IPS-18a (cell line): Measurements from ENCODE around the gene SLC25A44.

Source experiments
- H3K27ac ChIP-seq: one replicate; pipeline ENCODE4 v1.5.1; 2013; ENCODE audit warnings: low read length
- H3K27me3 ChIP-seq: one replicate; pipeline ENCODE4 v1.6.1; 2013; ENCODE audit warnings: mild to moderate bottlenecking, low read length; ENCODE audit not compliant: control insufficient read depth, insufficient read depth
- H3K36me3 ChIP-seq: one replicate; pipeline ENCODE4 v1.6.1; 2013; ENCODE audit warnings: low read depth, low read length; ENCODE audit not compliant: control insufficient read depth
- H3K4me1 ChIP-seq: one replicate; pipeline ENCODE4 v1.6.1; 2013; ENCODE audit warnings: low read depth, low read length; ENCODE audit not compliant: control insufficient read depth
- H3K4me3 ChIP-seq: one replicate; pipeline ENCODE4 v1.5.1; 2013; ENCODE audit warnings: low read length
- H3K9ac ChIP-seq: one replicate; pipeline ENCODE4 v1.6.1; 2013; ENCODE audit warnings: mild to moderate bottlenecking, low read length, moderate library complexity
- H3K9me3 ChIP-seq: one replicate; pipeline ENCODE4 v1.6.1; 2013; ENCODE audit warnings: low read depth, low read length; ENCODE audit not compliant: control insufficient read depth

The SLC25A44 gene

DNA sequence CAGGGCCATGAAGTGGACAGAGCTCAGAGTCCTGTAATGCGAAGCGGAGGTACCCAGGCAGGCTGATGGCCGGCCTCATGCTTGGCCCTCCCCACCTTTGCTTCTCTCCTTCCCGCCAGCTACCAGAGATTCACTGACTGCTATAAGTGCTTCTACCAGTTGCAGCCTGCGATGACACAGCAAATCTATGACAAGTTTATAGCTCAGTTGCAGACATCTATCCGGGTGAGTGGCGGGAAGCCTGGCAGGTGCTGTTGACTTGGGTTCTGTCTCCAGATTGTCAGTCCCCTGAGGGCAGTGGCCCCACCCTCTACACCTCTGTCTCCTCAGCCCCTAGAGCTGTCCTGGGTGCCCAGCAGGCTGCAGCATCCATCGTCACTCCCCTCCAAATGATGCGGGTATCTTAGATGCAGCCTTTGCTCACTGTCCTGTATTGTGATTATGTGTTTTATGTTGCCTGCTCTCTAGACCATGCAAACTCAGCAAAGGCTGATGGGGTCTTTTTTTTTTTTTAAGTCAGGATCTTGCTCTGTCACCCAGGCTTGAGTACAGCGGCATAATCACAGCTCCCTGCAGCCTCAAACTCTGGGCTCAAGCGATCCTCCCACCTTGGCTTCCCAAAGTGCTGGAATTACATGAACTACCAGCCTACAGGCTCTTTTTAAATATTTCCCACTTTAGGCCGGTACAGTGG is 38.4 kb downstream of the SLC25A44 start:
- Histone ChIP-seq H3K9me3 (no peaks in the 10 kb centered on the region), H3K4me3 (no peak overlapping the region), H3K36me3 (peaks cover 34% of the 10 kb centered on the region), H3K27me3 (no peaks in the 10 kb centered on the region), H3K4me1 (no peaks in the 10 kb centered on the region), H3K27ac (no peak overlapping the region), H3K9ac (no peak overlapping the region)

DNA sequence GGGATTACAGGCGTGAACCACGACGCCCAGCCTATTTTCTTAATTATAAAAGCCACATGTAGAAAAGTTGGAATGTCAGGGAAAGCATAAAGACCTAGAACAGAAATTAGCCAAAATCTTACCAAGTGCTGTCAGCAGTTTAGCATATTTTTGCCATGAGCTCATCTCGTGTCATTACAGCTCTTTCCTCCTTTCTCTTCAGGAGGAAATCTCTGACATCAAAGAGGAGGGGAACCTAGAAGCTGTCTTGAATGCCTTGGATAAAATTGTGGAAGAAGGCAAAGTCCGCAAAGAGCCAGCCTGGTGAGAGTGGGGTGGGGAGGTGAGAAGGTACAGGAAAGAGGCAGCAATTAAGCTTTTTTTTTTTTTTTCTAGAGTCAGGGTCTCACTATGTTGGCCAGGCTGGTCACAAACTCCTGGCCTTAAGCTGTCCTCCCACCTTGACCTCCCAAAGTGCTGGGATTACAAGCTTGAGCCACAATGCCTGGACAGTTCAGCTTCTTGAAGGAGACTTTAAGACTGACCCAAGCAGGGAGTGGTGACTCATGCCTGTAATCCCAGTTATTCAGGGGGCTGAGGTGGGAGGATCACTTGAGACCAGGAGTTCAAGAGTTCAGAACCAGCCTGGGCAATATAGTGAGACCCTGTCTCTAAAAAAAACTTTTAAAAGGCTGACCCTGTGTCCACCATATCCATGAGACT is 39.7 kb downstream of the SLC25A44 start:
- Histone ChIP-seq H3K27me3 (no peaks in the 10 kb centered on the region), H3K36me3 (peaks cover 40% of the 10 kb centered on the region)

GRCh38 chr1:156236164-156236563 is 42.3 kb downstream of the SLC25A44 start:
- Histone ChIP-seq H3K36me3 (peaks cover 45% of the 10 kb centered on the region), H3K4me3 (no peak overlapping the region), H3K9me3 (no peaks in the 10 kb centered on the region), H3K27me3 (no peaks in the 10 kb centered on the region), H3K9ac (no peak overlapping the region), H3K4me1 (no peaks in the 10 kb centered on the region), H3K27ac (no peak overlapping the region)

More for the DNA sequence above, 39.7 kb downstream of the SLC25A44 start:
- H3K27ac ChIP-seq: no peak overlapping the region
- H3K9me3 ChIP-seq: no peaks in the 10 kb centered on the region
- no peaks in the 10 kb centered on the region for H3K4me1 ChIP-seq
- no peak overlapping the region for H3K9ac ChIP-seq
- H3K4me3 ChIP-seq: no peak overlapping the region

DNA sequence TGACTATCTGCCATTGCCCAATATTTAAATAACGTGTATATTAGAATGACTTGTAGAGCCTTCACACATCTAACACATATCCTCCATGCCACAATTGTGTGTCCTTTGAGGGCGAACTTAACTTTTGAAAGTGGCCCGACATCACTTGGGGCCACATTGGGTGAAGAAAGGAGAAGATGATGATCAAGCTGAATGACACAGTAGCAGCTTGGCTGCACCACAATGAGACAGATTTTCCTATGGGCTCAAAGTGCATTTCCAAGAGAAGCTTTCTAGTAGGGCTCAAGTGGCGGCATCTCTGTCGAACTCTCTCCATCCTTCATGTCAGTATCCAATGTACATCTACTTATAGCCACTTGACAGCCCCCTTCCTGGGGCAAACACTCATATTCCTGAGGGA is 44.3 kb downstream of the SLC25A44 start:
- Histone ChIP-seq H3K36me3 (peaks cover 43% of the 10 kb centered on the region), H3K4me1 (no peaks in the 10 kb centered on the region), H3K9ac (no peak overlapping the region), H3K27me3 (no peaks in the 10 kb centered on the region), H3K4me3 (no peak overlapping the region), H3K27ac (no peak overlapping the region), H3K9me3 (no peaks in the 10 kb centered on the region)

DNA sequence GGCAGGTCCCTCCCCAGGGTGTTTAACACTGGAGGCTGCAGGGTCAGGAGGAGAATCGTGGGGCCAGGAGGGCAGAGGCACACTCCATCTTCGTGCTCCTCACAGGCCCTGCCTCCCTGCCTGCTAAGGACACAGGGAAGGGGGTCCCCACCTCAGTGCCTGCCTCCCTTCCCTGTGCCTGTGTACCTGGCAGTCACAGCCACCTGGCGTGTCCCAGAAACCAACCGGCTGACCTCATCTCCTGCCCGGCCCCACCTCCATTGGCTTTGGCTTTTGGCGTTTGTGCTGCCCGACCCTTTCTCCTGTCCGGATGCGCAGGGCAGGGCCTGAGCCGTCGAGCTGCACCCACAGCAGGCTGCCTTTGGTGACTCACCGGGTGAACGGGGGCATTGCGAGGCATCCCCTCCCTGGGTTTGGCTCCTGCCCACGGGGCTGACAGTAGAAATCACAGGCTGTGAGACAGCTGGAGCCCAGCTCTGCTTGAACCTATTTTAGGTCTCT is 47.5 kb downstream of the SLC25A44 start:
- peaks cover 25% of the 10 kb centered on the region for H3K36me3 ChIP-seq
- no peak overlapping the region for H3K27ac ChIP-seq
- no peak overlapping the region for H3K9ac ChIP-seq
- H3K9me3 ChIP-seq: no peaks in the 10 kb centered on the region
- H3K4me1 ChIP-seq: no peaks in the 10 kb centered on the region
- H3K4me3 ChIP-seq: no peak overlapping the region
- no peaks in the 10 kb centered on the region for H3K27me3 ChIP-seq

DNA sequence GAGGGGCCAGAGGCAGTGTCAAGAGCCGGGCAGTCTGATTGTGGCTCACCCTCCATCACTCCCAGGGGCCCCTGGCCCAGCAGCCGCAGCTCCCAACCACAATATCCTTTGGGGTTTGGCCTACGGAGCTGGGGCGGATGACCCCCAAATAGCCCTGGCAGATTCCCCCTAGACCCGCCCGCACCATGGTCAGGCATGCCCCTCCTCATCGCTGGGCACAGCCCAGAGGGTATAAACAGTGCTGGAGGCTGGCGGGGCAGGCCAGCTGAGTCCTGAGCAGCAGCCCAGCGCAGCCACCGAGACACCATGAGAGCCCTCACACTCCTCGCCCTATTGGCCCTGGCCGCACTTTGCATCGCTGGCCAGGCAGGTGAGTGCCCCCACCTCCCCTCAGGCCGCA is 48.0 kb downstream of the SLC25A44 start, which contains the start of gene BGLAP:
Gene BGLAP, plus strand, starts transcription at position 259 of the 400 bp plus-strand sequence. Its CDS starts 48 bp downstream, at position 307.
- Histone ChIP-seq H3K4me1 (no peaks in the 10 kb centered on the region), H3K27me3 (no peaks in the 10 kb centered on the region), H3K27ac (no peak within 1 kb of the TSS), H3K9me3 (no peaks in the 10 kb centered on the region), H3K4me3 (no peak within 1 kb of the TSS), H3K9ac (no peak within 1 kb of the TSS), H3K36me3 (peaks cover 20% of the 10 kb centered on the region)

- Histone ChIP-seq H3K9me3 (no peaks in the 10 kb centered on the region), H3K27me3 (no peaks in the 10 kb centered on the region), H3K4me1 (no peaks in the 10 kb centered on the region), H3K9ac (no peak overlapping the region), H3K4me3 (no peak overlapping the region), H3K27ac (no peak overlapping the region), H3K36me3 (peaks cover 14% of the 10 kb centered on the region)
Observed at GRCh38 chr1:156242738-156243137, 48.8 kb downstream of the SLC25A44 start.

GRCh38 chr1:156244126-156244525 is 50.2 kb downstream of the SLC25A44 start:
- Histone ChIP-seq H3K4me1 (peaks cover 3% of the 10 kb centered on the region), H3K27me3 (no peaks in the 10 kb centered on the region), H3K4me3 (no peak overlapping the region), H3K36me3 (peaks cover 10% of the 10 kb centered on the region), H3K9me3 (no peaks in the 10 kb centered on the region), H3K9ac (no peak overlapping the region), H3K27ac (no peak overlapping the region)

DNA sequence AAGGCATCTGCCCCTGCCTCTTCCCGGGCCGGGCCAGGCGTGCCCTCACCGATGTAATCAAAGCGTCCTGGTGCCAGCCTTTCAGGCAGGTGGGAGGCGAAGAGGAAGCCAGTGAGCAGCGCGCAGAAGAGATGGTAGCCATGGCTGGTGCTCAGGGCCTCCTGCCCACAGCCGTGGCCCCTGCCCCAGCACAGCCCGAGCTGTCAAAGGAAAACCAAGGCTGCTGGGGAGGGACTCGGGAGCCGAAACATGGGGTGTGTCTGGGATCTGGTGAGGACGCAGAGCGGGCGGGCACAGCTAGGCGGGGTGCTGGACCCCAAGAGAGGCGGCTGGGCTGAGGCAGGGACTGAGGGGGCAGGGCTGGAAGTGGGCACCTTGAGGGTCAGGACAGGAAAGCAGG is 50.8 kb downstream of the SLC25A44 start:
- no peaks in the 10 kb centered on the region for H3K27me3 ChIP-seq
- H3K4me3 ChIP-seq: no peak overlapping the region
- H3K9me3 ChIP-seq: no peaks in the 10 kb centered on the region
- H3K9ac ChIP-seq: no peak overlapping the region
- peaks cover 3% of the 10 kb centered on the region for H3K4me1 ChIP-seq
- H3K27ac ChIP-seq: no peak overlapping the region
- peaks cover 13% of the 10 kb centered on the region for H3K36me3 ChIP-seq

DNA sequence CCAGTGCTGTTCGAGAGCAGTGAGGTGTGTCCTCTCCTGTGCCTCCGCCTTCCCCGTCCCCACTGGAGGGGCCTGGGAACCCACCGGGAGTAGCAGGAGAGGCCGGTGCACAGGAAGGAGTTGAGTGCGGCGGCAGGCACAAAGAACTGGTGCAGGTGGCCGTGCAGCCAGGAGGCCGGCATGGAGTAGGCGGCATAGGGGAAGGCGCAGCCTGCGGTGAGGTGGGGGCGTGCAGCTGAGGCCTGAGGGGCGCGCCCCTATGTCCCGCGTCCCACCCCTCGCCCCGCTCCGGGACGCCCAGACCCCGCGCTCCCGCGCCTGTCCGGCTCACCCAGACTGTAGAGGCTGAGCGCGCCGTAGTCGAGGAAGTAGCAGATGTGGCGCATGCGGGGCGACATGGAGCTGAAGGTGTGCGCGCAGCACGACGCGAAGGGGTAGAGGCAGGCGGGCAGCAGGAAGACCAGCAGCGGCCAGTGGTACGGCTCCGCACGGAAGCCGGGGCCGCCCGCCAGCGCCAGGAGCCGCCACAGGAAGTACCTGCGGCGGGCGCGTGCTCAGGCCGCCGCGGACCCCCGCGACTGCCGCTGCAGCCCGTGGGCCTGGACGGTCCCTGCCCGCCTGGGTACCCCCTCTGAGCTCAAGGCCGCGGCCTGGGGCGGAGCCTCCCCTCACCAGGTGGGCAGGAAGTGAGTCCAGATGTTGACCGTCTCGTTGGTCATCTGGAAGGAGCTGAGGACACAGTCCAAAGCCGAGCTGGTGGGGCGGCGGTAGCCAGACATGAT is 51.7 kb downstream of the SLC25A44 start:
- Histone ChIP-seq H3K4me1 (peaks cover 3% of the 10 kb centered on the region), H3K9ac (no peak overlapping the region), H3K36me3 (peaks cover 20% of the 10 kb centered on the region), H3K4me3 (no peak overlapping the region), H3K9me3 (no peaks in the 10 kb centered on the region), H3K27me3 (no peaks in the 10 kb centered on the region), H3K27ac (no peak overlapping the region)

DNA sequence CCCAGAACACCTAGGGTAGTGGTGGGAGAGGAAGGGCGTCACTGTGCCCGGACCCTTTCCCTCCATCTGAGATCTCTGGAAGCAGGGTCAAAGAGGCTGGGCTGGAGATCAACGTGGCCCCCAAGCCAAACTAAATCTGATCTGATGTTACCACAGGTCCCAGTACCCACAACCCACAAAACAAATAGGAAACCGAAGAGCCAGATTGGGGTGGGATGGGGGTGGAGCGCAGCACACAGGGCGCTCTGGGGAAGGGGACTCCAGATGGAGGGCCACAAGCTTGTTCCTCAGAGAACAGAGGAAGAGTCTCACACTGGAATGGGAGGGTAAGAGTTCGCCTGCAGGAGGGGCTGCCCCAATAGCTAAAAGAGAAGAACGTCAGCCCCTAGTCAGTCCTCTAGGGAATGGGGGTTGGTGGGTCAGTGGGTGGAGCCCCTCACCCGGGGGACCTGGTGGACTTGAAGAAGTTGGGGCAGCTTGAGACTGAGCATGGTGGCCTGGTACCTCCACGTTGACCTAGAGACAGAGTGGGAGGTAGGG is 52.4 kb downstream of the SLC25A44 start:
- no peaks in the 10 kb centered on the region for H3K9me3 ChIP-seq
- no peaks in the 10 kb centered on the region for H3K27me3 ChIP-seq
- H3K4me1 ChIP-seq: peaks cover 3% of the 10 kb centered on the region
- H3K4me3 ChIP-seq: no peak overlapping the region
- no peak overlapping the region for H3K27ac ChIP-seq
- peaks cover 23% of the 10 kb centered on the region for H3K36me3 ChIP-seq
- no peak overlapping the region for H3K9ac ChIP-seq
